HG02763 (cell line): ENCODE data around the gene ISLR.

Source experiments
- ATAC-seq: cut with Tn5 transposase; IDR thresholded peaks from one replicate; pipeline ENCODE4 v1.9.1; 2021; ENCODE audit warnings: mild to moderate bottlenecking, moderate library complexity; ENCODE audit not compliant: unreplicated experiment

Gene ISLR, protein sequence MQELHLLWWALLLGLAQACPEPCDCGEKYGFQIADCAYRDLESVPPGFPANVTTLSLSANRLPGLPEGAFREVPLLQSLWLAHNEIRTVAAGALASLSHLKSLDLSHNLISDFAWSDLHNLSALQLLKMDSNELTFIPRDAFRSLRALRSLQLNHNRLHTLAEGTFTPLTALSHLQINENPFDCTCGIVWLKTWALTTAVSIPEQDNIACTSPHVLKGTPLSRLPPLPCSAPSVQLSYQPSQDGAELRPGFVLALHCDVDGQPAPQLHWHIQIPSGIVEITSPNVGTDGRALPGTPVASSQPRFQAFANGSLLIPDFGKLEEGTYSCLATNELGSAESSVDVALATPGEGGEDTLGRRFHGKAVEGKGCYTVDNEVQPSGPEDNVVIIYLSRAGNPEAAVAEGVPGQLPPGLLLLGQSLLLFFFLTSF

DNA sequence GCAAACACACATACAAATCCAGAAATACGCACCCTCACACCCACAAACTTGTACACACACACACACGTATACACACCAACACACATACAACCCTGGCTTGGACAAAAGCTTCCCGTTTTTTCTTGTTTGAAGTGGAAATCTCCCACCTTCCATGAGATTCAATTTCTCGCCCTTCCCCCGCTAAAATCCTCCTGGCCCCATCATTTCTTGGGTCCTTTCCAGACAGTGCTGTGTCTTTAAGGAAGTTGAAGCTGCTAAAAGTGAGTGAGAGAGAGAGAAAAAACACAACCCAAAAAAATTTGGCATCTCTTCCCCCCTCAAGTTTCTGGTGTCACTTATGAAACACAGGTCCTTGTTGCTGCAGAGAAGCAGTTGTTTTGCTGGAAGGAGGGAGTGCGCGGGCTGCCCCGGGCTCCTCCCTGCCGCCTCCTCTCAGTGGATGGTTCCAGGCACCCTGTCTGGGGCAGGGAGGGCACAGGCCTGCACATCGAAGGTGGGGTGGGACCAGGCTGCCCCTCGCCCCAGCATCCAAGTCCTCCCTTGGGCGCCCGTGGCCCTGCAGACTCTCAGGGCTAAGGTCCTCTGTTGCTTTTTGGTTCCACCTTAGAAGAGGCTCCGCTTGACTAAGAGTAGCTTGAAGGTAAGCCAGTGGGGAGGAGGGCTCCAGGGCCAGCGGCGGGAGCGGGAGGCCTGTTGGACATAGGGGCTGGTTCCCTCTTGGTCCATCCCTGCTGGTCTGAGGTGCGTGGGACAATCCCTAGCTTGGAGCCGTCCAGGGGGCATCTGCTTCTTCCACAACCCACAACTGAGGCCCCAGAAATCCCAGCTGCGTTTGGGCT is at the start of gene ISLR:
Gene ISLR, plus strand, starts transcription at position 331 of the 839 bp plus-strand sequence. CDS start 1,149 bp downstream, outside the sequence.
- no peak for ATAC-seq

DNA sequence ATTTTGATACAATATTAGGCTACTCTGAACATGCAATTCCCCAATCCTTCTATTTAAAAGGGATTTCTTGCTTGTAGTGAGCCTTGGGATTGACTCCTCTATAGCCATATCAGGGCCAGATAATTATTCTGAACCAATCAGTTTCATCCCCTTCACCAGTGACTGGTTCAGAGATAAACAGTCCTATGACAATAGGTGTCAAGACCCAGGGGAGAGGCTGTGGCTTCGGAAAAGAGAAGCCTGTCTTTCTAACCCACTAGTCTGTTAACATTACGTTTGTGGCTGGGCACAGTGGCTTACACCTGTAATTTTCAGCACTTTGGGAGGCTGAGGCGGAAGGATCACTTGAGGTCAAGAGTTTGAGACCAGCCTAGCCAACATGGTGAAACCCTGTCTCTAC is 49.3 kb upstream of the ISLR start:
- ATAC-seq, result no peak

DNA sequence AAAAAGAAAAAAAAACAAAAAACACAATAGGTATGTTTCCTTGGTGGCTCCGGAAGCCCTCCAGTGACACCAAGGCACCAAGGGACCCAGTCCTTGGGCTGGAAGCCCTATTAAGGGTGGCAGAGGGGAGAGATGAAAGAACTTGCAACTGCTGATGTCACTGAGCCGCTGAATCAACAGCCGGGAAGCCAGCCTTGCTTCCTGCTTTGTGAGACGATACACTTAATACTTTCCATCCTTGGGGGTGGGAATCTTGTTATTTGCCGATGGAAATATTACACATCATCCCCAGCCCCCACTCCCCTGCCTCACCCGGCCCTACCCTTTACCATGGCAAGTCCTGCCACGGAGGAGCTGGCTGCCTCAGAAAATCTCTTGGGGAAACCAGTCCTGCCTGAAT is 48.8 kb upstream of the ISLR start:
- ATAC-seq, result no peak

DNA sequence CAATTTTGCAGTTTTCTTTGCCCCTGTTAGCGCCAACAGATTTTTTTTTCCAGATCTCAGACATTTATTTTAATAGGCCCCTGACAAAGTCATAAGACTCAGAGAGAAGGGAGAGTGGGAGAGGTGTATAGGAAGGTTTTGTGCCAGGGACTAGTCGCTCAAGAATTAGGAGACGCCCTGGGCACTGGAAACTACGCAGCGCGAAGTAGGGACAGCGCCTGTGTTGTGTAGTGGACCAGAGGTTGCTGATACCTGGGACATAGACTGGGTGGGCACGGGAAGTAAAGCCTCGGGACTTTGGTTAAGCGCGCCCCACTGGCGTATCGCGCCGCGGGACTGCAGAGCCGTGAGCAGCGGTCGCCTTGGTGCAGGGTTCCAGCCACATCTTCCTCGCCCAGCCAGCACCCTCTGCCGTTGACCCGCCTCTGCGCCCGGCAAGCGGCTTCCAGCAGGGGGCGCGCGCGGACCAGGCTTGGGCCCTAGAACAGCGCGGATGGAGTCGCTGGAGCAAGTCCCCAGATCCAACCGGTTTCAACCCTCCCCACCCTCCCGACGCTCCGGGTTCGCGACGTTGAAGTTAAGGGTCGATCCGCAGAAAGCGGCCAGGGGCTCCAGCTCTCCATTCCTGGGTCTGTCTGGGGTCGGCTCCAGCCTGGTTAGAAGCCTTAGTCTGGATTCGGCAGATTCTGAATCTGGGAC is 46.1 kb upstream of the ISLR start:
- ATAC-seq, result no peak

DNA sequence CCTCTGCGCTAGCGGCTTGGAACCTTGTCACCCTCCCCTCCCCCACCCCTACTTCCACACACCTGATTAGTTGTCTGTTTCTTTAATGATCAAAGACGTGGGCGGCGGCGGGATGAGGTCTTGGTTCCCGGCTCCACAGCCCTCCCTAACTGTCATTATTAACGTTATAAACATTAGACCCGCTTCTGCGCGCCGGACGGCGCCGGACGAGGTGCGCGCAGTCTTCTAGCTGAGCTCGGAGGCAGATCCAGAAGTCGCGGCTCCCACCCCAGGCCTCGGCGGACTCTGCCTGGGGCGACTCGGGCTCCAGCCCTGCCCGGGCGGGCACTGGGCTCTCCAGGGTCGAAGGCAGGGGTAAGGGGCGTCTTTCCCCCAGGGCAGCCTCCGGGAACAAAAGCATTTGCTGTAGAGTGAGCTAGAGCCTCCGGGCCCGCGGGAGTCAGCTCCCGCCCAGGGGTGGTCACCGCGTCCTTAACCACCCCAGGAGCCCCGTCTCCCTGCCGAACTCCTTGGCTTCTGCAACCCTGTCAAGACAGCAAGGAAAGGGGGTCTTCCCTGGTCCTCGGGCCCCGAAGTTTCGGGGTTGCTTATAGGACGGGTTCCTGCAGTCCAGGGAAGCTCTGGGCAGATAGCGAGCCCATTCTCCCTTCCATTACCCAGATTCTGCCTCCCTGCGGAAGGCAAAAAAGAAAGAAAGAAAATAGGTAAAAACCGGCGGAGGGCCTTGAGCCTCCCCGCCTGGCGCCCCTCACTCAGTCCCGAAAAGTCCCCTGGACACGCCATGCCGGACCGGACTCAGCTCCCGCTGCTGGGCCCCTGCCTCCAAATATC is 45.3 kb upstream of the ISLR start:
- no peak for ATAC-seq

DNA sequence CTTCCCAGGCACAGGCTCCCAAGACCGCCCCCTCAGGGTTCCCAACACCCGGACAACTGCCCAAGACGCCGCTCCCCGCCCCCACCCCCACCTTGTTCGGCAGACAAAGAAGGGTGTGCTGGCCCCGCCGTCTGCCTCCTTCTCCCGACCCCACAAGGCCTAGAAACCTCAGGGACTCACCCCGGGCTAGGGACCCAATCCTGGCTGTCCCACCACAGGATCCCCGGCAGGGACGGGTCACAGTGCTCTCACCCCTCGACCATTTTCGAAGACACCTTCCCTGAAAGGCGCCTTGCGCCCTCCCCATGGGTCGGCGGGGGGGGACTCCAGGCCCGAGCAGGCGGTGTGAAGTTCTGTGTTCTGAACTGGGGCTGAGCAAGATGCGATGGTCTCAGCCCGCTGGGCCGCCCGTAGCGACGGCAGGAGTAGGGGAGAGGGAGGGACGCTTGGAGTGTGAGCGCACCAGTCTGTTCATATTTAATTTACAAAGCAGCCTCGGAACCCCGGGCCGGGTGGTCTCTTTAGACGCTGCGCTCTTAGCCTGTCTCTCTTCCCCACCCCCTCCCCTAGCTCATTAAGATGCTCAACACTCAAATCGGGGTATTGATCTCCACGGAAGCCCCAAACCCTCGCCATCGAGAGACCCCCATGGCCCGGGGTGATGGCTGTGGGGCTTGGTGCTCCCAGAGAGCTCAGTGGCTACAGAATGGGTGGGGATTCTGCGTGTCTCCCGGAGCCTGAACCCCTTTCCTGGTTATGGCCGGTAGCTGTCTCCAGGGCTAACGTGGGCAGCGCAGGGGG is 44.5 kb upstream of the ISLR start:
- ATAC-seq, result no peak

DNA sequence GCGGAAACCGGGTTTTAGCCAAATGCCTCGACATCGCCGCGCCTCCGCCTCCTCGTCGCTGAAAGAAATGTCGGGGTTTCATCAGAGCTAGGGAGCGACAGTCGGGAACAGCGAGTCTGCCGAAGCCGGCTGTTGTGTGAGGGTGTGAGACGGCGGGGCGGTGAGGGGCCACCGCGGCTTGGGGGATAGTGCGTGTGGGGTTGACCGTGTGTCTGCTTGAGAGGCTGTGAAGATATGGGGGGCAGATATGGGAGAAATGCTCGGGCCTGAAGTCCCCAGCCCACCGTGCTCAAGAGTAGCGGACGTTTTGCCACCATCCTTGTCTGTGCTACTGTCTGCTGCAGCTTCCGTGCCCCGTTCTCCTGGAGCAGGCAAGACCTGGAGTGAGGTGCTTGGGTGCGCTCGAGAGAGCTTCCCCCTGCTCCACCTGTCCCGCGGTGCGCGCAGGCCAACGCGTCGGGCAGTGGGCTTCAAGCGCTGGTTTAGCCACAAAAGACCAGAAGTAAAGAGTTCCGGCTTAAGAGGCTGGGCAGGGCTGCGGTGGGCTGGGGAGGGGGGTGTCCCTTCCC is 43.8 kb upstream of the ISLR start:
- no peak for ATAC-seq

DNA sequence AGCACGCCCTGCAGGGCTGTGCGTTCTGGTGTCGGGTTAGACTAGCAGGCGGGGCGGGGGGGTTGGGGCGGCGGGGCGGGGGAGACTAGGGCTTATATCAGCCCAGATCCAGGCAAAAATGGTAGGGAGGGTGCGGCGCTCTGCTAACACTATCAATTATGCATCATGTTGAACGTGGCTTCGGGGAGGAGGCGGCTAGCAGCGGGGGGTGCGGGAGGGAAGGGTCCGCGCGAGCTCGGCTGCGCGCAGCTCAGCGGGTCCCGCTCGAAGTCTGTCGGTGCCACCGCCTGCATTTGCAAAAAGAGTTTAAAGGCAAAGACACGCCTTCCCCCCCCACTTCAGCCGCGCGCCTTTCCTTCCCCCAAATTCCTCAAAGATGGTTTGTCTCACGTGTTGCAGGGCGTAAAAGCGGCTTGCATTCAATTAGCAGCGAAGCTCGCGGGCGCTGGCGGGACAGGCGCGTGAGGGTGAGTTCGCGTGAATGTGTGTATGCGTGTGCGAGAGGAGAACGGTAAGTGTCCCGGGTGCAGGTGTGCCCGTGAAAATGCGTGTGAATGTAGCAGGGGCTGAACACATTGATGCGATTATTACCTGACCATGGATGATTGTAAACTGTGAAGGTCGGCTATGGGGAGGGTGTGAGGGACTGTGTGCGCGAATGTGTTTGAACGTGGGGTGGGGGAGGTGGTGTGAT is 43.2 kb upstream of the ISLR start, which contains the start of gene ISLR2:
Gene ISLR2, plus strand, starts transcription at position 432 of the 694 bp plus-strand sequence. CDS start 2,169 bp downstream, outside the sequence.
- no peak for ATAC-seq

DNA sequence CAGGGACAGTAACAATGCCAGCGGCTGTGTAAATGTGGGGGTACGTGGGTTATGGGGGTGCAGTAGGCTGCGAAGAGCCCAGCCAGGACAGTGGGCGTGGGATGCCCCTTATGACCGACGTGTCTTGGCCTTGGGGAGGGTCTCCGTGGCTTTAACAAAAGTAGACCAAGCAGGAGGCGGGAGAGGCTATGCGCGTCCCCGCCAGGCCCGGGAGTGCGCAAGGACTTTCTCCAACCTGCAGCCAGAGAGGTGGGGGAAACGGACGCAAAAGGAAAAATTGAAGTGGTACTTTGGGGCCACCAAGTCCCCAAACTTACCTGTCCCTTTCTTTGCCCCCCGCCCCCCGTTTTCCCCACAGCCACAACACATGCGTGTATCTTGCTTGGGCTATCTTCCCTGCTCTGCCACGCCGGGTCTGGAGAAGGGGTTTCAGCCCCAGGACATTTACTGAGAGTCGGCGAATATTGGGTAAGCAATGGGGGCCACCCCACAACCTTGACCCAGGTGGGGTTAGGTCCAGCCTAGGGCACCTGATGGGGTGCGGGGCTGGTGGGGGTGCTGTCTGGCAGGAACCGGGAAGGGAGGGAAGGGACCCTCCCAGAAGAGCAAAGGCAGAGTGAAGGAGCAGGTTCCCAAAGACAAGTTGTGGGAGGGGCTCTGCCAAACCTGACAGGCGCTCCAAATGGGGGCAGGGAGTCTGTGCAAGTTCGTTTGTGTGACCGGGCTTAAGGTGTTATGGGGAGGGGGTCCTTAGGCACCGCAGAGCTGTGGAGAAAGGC is 42.5 kb upstream of the ISLR start:
- ATAC-seq, result no peak

DNA sequence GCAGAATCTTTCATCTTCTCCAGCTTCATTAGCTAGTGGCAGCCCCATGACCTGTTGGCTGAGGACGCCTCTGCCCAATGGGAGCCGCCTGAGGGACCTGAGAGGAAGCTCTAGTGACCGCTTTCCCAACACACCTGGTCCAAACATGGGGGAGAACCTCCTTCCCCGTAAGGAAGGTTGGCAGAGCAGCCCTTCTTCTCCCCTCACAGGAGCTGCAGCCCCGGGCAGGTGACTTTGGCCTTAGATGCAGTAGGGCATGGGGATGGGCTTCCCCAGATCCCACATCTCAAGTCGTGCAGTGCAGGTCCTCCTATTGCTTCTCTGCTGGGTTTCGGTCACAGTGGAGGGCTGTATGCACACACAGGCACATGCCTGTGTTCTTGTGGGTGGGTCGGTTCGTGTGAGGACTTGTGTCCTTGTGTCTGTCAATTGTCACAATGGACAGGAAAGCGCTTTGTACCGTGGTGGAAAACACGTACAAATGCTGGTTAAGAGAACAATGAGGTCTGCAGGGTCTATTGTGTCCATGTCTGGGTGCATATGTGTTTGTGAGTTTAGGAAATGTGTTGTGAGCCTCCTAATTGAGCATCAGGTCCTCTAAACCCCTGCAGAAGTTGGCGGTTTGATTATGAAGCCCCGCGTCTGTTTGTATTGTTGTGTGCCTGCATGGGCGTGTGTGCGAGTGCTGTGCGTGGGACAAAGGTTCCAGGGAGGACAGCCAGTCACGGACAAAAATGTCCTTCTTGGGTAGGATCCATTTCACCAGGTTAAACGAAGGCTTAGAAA is 41.7 kb upstream of the ISLR start:
- ATAC-seq, result no peak

DNA sequence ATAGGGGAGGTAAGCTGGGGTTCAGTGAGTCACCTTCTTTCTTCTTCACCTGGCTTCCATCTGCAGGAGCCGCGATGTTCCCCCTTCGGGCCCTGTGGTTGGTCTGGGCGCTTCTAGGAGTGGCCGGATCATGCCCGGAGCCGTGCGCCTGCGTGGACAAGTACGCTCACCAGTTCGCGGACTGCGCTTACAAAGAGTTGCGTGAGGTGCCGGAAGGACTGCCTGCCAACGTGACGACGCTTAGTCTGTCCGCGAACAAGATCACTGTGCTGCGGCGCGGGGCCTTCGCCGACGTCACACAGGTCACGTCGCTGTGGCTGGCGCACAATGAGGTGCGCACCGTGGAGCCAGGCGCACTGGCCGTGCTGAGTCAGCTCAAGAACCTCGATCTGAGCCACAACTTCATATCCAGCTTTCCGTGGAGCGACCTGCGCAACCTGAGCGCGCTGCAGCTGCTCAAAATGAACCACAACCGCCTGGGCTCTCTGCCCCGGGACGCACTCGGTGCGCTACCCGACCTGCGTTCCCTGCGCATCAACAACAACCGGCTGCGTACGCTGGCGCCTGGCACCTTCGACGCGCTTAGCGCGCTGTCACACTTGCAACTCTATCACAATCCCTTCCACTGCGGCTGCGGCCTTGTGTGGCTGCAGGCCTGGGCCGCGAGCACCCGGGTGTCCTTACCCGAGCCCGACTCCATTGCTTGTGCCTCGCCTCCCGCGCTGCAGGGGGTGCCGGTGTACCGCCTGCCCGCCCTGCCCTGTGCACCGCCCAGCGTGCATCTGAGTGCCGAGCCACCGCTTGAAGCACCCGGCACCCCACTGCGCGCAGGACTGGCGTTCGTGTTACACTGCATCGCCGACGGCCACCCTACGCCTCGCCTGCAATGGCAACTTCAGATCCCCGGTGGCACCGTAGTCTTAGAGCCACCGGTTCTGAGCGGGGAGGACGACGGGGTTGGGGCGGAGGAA is 40.5 kb upstream of the ISLR start:
- no peak for ATAC-seq

DNA sequence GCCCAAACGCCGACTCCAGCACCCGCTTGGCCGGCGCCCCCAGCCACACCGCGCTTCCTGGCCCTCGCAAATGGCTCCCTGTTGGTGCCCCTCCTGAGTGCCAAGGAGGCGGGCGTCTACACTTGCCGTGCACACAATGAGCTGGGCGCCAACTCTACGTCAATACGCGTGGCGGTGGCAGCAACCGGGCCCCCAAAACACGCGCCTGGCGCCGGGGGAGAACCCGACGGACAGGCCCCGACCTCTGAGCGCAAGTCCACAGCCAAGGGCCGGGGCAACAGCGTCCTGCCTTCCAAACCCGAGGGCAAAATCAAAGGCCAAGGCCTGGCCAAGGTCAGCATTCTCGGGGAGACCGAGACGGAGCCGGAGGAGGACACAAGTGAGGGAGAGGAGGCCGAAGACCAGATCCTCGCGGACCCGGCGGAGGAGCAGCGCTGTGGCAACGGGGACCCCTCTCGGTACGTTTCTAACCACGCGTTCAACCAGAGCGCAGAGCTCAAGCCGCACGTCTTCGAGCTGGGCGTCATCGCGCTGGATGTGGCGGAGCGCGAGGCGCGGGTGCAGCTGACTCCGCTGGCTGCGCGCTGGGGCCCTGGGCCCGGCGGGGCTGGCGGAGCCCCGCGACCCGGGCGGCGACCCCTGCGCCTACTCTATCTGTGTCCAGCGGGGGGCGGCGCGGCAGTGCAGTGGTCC is 39.7 kb upstream of the ISLR start:
- ATAC-seq, result no peak

DNA sequence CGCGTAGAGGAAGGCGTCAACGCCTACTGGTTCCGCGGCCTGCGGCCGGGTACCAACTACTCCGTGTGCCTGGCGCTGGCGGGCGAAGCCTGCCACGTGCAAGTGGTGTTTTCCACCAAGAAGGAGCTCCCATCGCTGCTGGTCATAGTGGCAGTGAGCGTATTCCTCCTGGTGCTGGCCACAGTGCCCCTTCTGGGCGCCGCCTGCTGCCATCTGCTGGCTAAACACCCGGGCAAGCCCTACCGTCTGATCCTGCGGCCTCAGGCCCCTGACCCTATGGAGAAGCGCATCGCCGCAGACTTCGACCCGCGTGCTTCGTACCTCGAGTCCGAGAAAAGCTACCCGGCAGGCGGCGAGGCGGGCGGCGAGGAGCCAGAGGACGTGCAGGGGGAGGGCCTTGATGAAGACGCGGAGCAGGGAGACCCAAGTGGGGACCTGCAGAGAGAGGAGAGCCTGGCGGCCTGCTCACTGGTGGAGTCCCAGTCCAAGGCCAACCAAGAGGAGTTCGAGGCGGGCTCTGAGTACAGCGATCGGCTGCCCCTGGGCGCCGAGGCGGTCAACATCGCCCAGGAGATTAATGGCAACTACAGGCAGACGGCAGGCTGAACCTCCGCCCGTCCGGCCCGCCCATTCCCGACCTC is 39.0 kb upstream of the ISLR start:
- ATAC-seq, result no peak

DNA sequence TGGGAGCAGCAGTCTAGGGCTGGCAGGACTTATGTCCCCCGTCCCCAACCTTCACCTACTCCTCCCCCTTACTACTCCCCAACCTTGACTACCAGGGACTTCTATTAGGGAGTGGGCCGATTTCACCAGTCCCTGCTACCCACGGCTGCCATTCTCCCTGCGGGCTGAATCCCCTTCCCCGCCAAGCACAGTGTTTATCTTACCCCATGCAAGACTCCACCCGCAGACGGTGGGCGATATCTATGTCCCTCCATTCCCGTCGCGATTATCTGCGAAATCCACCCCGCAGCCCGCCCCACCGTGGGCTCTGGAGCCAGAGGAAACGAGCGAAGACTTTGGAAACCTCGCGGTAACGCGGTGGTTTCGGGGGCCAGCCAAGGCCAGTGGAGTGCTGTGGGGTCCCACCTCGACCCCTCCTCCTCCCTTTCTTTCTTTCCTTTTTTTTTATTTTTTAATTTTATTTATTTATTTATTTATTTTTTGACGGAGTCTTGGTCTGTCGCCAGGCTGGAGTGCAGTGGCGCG is 38.4 kb upstream of the ISLR start:
- ATAC-seq, result no peak

DNA sequence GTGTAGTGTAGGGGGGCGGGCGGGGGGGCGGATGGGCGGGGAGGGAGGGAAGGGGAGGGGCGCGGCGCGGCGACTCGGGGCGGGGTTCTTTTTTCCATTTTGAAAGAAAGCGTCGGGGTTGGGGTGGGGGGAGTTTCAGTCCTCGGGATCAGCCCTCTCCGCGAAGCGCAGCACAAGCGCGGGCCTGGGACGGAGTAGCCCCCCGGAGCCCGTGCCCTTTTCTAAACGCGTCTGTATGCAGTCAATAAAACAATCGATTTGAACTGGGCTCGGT is 37.0 kb upstream of the ISLR start:
- ATAC-seq, result no peak
